WTC11 (cell line): ENCODE measurements around the gene CADM1.

Experiments used
- CREB1 ChIP-seq: sonication (generic); formaldehyde crosslinking; IDR thresholded peaks from 2 replicates; pipeline ENCODE4 v1.8.0; 2023; ENCODE audit warnings: mild to moderate bottlenecking, missing genetic modification reagents
- ELF4 ChIP-seq: sonication (generic); formaldehyde crosslinking; IDR thresholded peaks from 2 replicates; pipeline ENCODE4 v1.8.1; 2022; ENCODE audit warnings: low read depth, mild to moderate bottlenecking, moderate library complexity, missing genetic modification reagents
- GTF2I ChIP-seq: fragments of 250-450 bp; sonication (Bioruptor Pico); conservative IDR thresholded peaks from 2 replicates; pipeline ENCODE4 v1.4.0; 2021; ENCODE audit warnings: mild to moderate bottlenecking
- JUN ChIP-seq: sonication (generic); formaldehyde crosslinking; IDR thresholded peaks from 2 replicates; pipeline ENCODE4 v1.8.0; 2023; ENCODE audit warnings: mild to moderate bottlenecking, missing genetic modification reagents
- NR2C2 ChIP-seq: sonication (generic); formaldehyde crosslinking; IDR thresholded peaks from 2 replicates; pipeline ENCODE4 v1.8.0; 2022; ENCODE audit warnings: mild to moderate bottlenecking, missing genetic modification reagents
- SP1 ChIP-seq: sonication (generic); formaldehyde crosslinking; conservative IDR thresholded peaks from 2 replicates; pipeline ENCODE4 v1.8.1; 2022; ENCODE audit warnings: missing genetic modification reagents
- ZNF396 ChIP-seq: fragments of 250-450 bp; sonication (Bioruptor Pico); IDR thresholded peaks from 2 replicates; pipeline ENCODE4 v1.8.0; 2021; ENCODE audit warnings: mild to moderate bottlenecking, moderate library complexity, borderline replicate concordance
- TF ChIP-seq, protein P1 (sequence below): fragments of 200-600 bp; IDR thresholded peaks from 2 replicates; pipeline ENCODE4 v1.8.0; 2022; ENCODE audit warnings: antibody characterized with exemption
- TF ChIP-seq, protein P2 (sequence below): sonication (generic); formaldehyde crosslinking; IDR thresholded peaks from 2 replicates; pipeline ENCODE4 v1.8.1; 2023; ENCODE audit warnings: mild to moderate bottlenecking, moderate library complexity, missing genetic modification reagents
- TF ChIP-seq, protein P3 (sequence below): sonication (generic); formaldehyde crosslinking; IDR thresholded peaks from 2 replicates; pipeline ENCODE4 v1.8.0; 2022; ENCODE audit warnings: mild to moderate bottlenecking, missing genetic modification reagents
- TF ChIP-seq, protein P4 (sequence below): fragments of 250-450 bp; sonication (Bioruptor Pico); IDR thresholded peaks from 2 replicates; pipeline ENCODE4 v1.9.0; 2021; ENCODE audit warnings: mild to moderate bottlenecking
- TF ChIP-seq, protein P5 (sequence below): sonication (generic); formaldehyde crosslinking; IDR thresholded peaks from 2 replicates; pipeline ENCODE4 v1.8.0; 2023; ENCODE audit warnings: missing genetic modification reagents
- TF ChIP-seq, protein P6 (sequence below): sonication (generic); formaldehyde crosslinking; conservative IDR thresholded peaks from 2 replicates; pipeline ENCODE4 v1.8.1; 2022; ENCODE audit warnings: mild to moderate bottlenecking, missing genetic modification reagents
- TF ChIP-seq, protein P7 (sequence below): sonication (generic); formaldehyde crosslinking; IDR thresholded peaks from 2 replicates; pipeline ENCODE4 v1.8.0; 2022; ENCODE audit warnings: mild to moderate bottlenecking, missing genetic modification reagents

DNA sequence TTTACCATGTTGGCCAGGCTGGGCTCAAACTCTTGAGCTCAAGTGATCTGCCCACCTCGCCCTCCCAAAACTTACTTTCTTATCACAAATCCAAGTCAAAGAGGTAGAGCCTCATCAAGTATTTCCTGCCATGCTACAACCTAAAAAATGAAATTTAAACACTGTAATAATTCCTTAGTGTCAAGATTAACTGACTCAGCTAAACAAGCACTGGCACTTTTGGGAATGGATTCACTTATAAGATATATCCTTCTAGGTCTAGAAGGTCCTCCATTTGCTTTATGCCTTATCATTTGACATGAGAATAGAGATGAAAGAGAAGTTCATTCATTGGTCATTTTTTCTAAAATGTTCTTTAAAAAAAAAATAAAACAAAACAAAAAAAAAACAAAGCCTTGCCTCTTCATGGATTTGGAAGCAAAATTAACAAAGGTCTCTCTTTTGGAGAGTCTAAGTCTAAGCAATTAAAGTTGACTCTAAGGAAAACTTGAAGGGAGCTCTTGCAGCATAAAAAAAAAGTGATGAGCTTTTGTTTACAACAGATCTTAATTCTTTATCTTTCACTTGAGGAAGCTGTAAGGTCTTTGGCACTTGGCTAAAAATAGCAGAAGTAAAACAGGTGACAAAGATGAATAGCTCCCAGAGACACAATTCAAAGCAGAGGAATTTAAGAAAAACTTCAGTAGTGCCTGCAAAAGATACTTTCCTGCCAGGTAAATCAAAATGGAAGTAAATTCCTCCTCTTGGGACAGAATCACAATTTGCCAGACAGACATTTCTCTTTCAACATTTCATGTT is 50.3 kb downstream of the CADM1 start:
- TF ChIP-seq SP1 (no peak), ZNF396 (CRISPR knock-in tag) (no peak), GTF2I (CRISPR knock-in tag) (no peak), CREB1 (CRISPR knock-in tag) (no peak), ELF4 (no peak), JUN (no peak), NR2C2 (CRISPR knock-in tag) (no peak)
- TF ChIP-seq, protein P1, sequence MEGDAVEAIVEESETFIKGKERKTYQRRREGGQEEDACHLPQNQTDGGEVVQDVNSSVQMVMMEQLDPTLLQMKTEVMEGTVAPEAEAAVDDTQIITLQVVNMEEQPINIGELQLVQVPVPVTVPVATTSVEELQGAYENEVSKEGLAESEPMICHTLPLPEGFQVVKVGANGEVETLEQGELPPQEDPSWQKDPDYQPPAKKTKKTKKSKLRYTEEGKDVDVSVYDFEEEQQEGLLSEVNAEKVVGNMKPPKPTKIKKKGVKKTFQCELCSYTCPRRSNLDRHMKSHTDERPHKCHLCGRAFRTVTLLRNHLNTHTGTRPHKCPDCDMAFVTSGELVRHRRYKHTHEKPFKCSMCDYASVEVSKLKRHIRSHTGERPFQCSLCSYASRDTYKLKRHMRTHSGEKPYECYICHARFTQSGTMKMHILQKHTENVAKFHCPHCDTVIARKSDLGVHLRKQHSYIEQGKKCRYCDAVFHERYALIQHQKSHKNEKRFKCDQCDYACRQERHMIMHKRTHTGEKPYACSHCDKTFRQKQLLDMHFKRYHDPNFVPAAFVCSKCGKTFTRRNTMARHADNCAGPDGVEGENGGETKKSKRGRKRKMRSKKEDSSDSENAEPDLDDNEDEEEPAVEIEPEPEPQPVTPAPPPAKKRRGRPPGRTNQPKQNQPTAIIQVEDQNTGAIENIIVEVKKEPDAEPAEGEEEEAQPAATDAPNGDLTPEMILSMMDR: no peak
- TF ChIP-seq, protein P2, sequence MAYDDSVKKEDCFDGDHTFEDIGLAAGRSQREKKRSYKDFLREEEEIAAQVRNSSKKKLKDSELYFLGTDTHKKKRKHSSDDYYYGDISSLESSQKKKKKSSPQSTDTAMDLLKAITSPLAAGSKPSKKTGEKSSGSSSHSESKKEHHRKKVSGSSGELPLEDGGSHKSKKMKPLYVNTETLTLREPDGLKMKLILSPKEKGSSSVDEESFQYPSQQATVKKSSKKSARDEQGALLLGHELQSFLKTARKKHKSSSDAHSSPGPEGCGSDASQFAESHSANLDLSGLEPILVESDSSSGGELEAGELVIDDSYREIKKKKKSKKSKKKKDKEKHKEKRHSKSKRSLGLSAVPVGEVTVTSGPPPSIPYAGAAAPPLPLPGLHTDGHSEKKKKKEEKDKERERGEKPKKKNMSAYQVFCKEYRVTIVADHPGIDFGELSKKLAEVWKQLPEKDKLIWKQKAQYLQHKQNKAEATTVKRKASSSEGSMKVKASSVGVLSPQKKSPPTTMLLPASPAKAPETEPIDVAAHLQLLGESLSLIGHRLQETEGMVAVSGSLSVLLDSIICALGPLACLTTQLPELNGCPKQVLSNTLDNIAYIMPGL (CRISPR knock-in tag): no peak
- TF ChIP-seq, protein P3, sequence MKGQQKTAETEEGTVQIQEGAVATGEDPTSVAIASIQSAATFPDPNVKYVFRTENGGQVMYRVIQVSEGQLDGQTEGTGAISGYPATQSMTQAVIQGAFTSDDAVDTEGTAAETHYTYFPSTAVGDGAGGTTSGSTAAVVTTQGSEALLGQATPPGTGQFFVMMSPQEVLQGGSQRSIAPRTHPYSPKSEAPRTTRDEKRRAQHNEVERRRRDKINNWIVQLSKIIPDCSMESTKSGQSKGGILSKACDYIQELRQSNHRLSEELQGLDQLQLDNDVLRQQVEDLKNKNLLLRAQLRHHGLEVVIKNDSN (CRISPR knock-in tag): no peak
- TF ChIP-seq, protein P4, sequence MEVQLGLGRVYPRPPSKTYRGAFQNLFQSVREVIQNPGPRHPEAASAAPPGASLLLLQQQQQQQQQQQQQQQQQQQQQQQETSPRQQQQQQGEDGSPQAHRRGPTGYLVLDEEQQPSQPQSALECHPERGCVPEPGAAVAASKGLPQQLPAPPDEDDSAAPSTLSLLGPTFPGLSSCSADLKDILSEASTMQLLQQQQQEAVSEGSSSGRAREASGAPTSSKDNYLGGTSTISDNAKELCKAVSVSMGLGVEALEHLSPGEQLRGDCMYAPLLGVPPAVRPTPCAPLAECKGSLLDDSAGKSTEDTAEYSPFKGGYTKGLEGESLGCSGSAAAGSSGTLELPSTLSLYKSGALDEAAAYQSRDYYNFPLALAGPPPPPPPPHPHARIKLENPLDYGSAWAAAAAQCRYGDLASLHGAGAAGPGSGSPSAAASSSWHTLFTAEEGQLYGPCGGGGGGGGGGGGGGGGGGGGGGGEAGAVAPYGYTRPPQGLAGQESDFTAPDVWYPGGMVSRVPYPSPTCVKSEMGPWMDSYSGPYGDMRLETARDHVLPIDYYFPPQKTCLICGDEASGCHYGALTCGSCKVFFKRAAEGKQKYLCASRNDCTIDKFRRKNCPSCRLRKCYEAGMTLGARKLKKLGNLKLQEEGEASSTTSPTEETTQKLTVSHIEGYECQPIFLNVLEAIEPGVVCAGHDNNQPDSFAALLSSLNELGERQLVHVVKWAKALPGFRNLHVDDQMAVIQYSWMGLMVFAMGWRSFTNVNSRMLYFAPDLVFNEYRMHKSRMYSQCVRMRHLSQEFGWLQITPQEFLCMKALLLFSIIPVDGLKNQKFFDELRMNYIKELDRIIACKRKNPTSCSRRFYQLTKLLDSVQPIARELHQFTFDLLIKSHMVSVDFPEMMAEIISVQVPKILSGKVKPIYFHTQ (CRISPR knock-in tag): no peak
- TF ChIP-seq, protein P5, sequence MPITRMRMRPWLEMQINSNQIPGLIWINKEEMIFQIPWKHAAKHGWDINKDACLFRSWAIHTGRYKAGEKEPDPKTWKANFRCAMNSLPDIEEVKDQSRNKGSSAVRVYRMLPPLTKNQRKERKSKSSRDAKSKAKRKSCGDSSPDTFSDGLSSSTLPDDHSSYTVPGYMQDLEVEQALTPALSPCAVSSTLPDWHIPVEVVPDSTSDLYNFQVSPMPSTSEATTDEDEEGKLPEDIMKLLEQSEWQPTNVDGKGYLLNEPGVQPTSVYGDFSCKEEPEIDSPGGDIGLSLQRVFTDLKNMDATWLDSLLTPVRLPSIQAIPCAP: no peak
- TF ChIP-seq, protein P6, sequence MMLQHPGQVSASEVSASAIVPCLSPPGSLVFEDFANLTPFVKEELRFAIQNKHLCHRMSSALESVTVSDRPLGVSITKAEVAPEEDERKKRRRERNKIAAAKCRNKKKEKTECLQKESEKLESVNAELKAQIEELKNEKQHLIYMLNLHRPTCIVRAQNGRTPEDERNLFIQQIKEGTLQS: no peak
- TF ChIP-seq, protein P7, sequence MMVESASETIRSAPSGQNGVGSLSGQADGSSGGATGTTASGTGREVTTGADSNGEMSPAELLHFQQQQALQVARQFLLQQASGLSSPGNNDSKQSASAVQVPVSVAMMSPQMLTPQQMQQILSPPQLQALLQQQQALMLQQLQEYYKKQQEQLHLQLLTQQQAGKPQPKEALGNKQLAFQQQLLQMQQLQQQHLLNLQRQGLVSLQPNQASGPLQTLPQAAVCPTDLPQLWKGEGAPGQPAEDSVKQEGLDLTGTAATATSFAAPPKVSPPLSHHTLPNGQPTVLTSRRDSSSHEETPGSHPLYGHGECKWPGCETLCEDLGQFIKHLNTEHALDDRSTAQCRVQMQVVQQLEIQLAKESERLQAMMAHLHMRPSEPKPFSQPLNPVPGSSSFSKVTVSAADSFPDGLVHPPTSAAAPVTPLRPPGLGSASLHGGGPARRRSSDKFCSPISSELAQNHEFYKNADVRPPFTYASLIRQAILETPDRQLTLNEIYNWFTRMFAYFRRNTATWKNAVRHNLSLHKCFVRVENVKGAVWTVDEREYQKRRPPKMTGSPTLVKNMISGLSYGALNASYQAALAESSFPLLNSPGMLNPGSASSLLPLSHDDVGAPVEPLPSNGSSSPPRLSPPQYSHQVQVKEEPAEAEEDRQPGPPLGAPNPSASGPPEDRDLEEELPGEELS (CRISPR knock-in tag): no peak
